GM19324 (cell line): ENCODE data around the gene TOX2.
"Not testable (repeated sequence)": the region's sequence is repeated elsewhere in the genome, so short reads cannot be mapped to it uniquely, and the experiment has no call there.

Experiments
- ATAC-seq: cut with Tn5 transposase; IDR thresholded peaks from one replicate; pipeline ENCODE4 v1.9.1; 2021; ENCODE audit warnings: mild to moderate bottlenecking, moderate library complexity; ENCODE audit not compliant: unreplicated experiment, low FRiP score

TOX2 gene

DNA sequence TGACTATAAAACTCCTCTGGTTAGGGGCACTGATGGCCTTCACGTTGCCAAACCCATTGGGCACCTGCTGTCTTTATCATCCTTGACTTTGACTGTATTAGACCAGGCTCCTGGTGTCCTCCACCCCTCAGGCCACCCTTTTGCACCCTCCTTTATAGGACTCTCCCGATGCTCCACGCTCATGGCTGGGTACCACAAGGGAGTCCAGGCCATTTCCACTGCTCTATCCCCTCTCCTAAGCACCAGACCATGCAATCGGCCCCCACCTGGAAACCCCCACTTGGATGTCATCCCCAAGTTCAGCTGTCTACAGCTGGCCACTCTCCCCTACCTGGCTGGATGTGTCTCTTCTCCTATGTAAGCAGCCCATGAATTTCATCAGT lies 115.2 kb downstream of the TOX2 start:
- no peak for ATAC-seq

DNA sequence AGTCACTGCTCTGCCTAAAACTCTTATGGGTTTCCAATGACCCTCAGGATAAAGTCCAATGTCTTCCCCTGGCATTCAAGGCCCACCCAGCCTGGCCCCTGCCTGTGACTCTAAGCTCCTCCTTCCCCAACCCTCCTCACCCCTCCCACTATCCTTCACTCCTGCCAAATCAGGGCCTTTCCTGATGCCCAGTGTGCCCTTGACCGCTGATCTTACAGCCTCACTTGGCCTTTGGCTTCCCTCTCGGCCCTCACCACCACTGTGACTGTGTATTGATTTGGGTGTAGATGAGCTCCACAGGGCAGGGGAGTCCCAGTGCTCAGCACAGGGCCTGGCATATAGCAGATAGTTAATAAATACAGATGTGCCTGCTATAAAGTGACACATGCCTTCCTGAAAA lies 115.7 kb downstream of the TOX2 start:
- no peak for ATAC-seq

DNA sequence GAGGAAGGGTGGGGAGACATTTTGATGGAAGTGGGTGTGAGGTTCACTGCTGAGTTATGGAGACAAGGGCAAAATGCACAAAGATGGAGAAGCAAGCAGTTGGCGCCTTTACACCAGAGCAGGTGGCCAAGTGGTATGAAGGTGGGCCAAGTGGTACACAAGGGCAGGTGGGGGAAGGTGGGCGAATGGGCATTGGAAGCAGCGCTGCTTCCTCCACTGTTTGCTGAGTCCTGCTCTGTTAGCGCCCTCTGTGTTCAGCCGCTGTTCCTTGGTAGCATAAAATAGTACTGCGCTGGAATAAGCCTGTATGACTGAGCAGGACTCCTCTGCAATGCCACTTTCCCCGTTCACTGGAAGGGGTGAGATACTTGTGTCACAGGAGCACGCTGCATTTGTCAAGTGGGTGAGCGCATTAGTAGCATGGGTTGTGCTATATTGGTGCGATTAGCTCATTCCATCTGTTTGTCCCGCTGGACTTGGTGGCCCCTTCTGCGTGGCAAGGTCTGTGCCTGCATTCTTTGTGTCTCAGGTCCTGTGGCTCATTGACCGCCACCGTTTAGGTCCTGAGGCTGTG lies 116.4 kb downstream of the TOX2 start:
- no peak for ATAC-seq

GRCh38 chr20:44031781-44032582 lies 117.3 kb downstream of the TOX2 start:
- no peak for ATAC-seq

DNA sequence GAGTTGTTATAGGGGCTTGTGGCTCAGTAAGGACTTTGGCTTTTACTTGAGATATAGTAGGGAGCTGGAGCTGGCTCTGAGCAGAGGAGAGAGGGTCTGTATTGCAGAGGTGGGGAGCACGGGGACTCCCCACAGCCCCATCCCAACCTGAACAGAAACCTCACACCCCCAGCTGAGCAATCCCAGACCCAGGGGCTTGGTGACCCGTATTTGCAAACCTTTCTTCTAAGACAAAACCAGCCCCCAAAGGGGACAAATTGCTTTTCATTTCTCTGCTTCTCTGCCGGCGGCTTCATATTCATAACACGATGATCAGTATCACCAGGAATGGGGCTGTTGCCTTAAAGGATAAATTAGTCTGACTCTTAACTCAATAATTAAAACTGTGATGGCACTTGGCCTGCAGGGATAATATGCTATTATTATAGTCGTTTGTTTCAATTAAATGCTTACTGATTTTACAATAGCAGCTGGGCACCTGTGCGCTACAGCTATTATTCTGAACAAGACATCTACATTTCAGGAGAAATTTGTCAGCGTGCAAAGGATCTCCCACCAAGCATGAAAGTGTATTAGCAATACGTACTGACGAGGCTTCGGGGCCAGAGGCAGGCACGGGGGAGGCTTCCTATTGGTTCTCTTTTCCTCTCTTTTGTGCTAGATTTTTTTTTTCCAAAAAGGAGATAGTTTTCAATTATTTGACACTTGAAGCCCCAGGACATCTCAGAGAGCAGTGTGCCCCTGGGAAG lies 118.1 kb downstream of the TOX2 start:
- no peak for ATAC-seq

DNA sequence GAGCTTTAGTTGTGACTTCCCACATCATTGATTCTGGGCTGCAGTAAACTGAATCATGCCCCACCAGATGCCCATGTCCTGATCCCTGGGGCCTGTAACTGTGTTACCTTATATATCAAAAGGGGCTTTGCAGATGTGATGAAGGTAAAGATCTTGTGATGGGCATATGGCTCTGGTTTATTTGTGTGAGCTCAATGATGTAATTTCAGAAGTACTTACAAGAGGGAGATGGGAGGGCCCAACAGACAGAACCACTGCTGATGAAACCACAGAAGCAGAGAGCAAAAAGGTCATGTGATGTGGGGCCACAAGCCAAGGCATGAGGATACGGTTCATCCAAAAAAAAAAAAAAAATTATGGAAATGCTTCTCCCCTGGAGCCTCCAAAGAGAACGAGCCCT lies 118.7 kb downstream of the TOX2 start:
- no peak for ATAC-seq

DNA sequence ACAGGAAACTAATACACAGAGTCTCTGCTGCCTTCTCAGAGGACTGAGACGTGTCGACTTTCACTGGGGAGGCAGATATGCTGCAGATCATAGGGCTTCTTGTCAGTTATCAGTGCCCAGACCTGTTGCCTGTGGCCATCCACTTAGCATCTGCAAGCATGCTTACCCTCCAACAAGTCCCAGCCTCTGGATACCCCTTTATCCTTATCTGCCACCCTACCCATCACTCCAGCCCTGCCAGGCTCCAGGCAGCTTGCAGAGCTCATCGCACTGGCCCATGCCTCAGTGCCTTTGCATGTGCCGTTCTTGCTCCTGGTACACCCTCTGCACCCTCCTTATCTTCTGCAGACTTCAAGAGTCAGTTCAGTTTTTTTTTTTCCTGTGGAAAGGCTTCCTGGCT lies 119.2 kb downstream of the TOX2 start:
- ATAC-seq = no peak

- no peak for ATAC-seq
Observed at GRCh38 chr20:44034451-44034850, 119.8 kb downstream of the TOX2 start.

- ATAC-seq = no peak
Observed at GRCh38 chr20:44034965-44035635, 120.4 kb downstream of the TOX2 start.

GRCh38 chr20:44035924-44036323 lies 121.3 kb downstream of the TOX2 start:
- no peak for ATAC-seq

DNA sequence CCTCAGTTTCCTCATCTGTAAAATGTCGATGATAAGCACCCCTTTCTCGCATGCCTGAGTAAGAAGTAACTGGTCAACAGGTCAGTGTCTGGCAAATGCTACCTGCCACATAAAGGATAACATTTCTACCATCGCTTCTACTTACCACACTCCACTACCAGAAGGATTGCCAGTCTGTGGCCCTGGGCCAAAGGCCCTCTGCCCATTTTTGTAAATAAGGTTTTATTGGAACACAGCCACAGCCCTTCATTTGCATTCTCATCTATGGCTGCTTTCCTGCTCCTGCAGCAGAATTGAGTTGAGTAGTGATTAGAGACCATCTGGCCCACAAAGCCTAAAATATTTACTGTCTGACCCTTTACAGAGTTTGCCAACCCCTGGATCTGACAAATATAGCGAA lies 121.8 kb downstream of the TOX2 start:
- no peak for ATAC-seq

DNA sequence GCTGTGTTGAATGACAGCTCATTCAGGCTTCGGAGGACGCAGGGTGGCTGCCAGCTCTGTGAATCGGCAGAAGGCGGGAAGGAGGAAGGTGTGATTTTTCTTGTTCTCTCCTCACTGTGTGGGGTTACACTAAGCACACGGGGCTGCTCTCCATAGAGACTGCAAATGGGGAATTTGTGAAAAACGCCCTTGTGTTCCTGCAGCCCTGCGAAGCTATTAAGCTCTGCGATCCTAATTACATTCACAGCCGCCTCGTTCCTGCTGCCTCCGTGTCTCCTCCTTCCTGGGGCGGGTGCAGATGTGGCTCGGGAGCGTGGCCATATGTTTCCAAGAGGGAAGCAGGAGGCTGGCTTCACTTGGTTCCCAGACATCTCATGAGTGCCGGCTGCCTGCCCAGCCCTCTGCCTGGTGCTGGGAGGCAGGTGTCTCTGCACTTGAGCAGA lies 124.0 kb downstream of the TOX2 start:
- no peak for ATAC-seq

DNA sequence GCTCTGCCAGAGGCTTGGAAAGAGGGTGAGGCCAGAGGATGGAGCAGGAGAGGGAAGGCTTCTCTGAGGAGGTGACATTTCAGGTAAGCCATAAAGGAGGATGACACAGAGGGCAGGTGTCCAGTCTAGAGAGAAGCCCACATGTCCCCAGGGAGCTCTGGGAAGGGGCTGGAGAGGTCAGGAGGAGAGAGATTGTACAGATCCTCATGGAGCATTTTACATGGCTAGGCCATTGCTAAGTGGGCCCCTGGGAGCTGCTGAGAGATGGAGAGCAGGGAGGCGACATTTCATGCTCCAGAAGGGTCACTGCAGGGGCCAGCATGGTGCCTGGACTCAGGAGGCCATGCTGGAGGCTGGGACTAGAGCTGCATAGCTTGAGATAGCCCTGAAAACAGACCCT lies 124.5 kb downstream of the TOX2 start:
- no peak for ATAC-seq

DNA sequence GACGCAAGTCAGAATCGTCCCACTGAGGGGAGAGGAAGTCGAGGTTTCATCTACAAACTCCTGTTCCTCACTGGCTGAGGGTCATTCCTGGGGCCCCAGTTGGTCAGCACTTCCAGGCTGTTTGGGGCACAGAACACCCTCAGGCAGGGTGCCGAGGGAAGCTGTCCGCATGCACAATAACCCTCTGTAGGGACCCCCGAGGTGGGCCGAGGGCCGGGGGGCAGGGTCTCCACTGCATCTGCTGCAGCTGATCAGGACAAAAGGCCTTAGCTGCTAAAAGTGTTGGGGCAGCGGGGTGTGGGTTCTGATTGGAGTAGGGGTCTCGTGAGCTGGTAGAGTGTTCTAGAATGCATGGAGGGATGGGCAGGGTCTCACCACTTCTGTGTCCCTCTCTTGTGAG lies 125.1 kb downstream of the TOX2 start:
- ATAC-seq = no peak

GRCh38 chr20:44040202-44040915 lies 125.7 kb downstream of the TOX2 start:
- no peak for ATAC-seq

GRCh38 chr20:44041001-44041400 lies 126.3 kb downstream of the TOX2 start:
- ATAC-seq = no peak

GRCh38 chr20:44044712-44045111 lies 130.1 kb downstream of the TOX2 start:
- ATAC-seq = not testable (repeated sequence)

DNA sequence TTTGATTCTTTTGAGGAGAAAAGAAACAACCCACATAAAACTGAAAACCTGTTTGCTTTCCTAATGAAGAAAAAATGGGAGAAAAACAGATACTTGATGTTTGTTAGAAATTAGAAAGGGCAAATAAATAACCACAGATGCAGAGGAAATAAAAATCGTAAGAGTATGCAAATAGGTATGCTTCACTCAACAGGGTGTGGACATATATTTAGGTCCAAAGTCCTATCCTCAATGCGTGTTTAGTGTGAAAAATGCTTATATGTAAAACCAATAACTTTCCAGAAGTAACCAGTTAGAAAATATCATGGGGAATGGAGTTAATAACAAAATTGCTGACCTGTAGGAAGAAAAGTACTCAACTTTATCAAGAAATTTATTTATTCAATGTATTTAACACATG lies 135.7 kb downstream of the TOX2 start:
- no peak for ATAC-seq

GRCh38 chr20:44050925-44051660 lies 136.4 kb downstream of the TOX2 start:
- no peak for ATAC-seq

- no peak for ATAC-seq
Observed at GRCh38 chr20:44051661-44052000, 137.0 kb downstream of the TOX2 start.
